Thymus (tissue), 11 donors: ENCODE measurements around the gene HVCN1. TPM values are rescaled to one million over a fixed set of nuclear protein-coding genes. Genes with fewer than 3 reads are reported as not detected.
"Not testable (repeated sequence)": the region's sequence is repeated elsewhere in the genome, so short reads cannot be mapped to it uniquely, and the experiment has no call there.

Source experiments
- DNase-seq, 9 donors: peaks; one replicate each; pipeline ENCODE4 v3.0.0-alpha.2; 2013; ENCODE audit warnings: low spot score in 9 of 9, low read depth in 6 of 9, missing footprints in 1 of 9
- H3K27ac ChIP-seq, 2 donors: one replicate each; pipeline ENCODE4 v1.5.1; 2013; ENCODE audit warnings: control low read depth in 1 of 2, low read depth in 1 of 2, low read length in 1 of 2, mild to moderate bottlenecking in 1 of 2, moderate library complexity in 1 of 2
- H3K27me3 ChIP-seq, 2 donors: one replicate each; pipeline ENCODE4 v1.5.1; 2013; ENCODE audit warnings: low read length in 1 of 2; ENCODE audit not compliant: control insufficient read depth in 2 of 2, insufficient read depth in 1 of 2
- H3K36me3 ChIP-seq, 2 donors: one replicate each; pipeline ENCODE4 v1.5.1; 2013; ENCODE audit warnings: low read length in 1 of 2, mild to moderate bottlenecking in 1 of 2, moderate library complexity in 1 of 2; ENCODE audit not compliant: control insufficient read depth in 2 of 2, insufficient read depth in 2 of 2
- H3K4me1 ChIP-seq, 2 donors: one replicate each; pipeline ENCODE4 v1.5.1; 2013; ENCODE audit warnings: low read length in 2 of 2; ENCODE audit not compliant: control insufficient read depth in 2 of 2, insufficient read depth in 2 of 2
- H3K4me3 ChIP-seq, 2 donors: one replicate each; pipeline ENCODE4 v1.5.1; 2013; ENCODE audit warnings: low read length in 2 of 2, control low read depth in 1 of 2, mild to moderate bottlenecking in 1 of 2
- H3K9me3 ChIP-seq, 2 donors: one replicate each; pipeline ENCODE4 v1.5.1; 2013; ENCODE audit warnings: low read length in 1 of 2, mild to moderate bottlenecking in 1 of 2; ENCODE audit not compliant: control insufficient read depth in 2 of 2, insufficient read depth in 1 of 2
- WGBS: extraction: QIAGEN DNeasy Blood & Tissue Kit; methylation state at CpG from one replicate; pipeline ENCODE4 v1.1.7; 2013; 5-methylcytosine and 5-hydroxymethylcytosine counted together
- polyA plus RNA-seq: library from polyadenylated mRNA; stranded (reverse); fragments of 200-250 nt; gene quantifications from one replicate; pipeline ENCODE4 v1.2.3, GENCODE V29; 2013
- total RNA-seq: library from RNA; stranded (reverse); fragments of 120-200 nt; gene quantifications from one replicate; pipeline ENCODE4 v1.2.4, GENCODE V29; 2013
- donor health status: healthy.

Gene HVCN1
- total and polyA plus RNA-seq, 2 donors, result 11.1 to 35.1 TPM

GRCh38 chr12:110726708-110727369, 37.9 kb upstream of the HVCN1 start:
- no peak for DNase-seq
- no peak overlapping the region for H3K4me3 ChIP-seq
- 96% methylated on average over 9 of the region's 9 CpGs for WGBS
- no peaks in the 10 kb centered on the region for H3K27me3 ChIP-seq
- no peaks in the 10 kb centered on the region for H3K9me3 ChIP-seq
- no peaks in the 10 kb centered on the region for H3K4me1 ChIP-seq
- H3K27ac ChIP-seq, result no peak overlapping the region
- H3K36me3 ChIP-seq, result peaks cover 53 to 94% of the 10 kb centered on the region in 2 donors

DNA sequence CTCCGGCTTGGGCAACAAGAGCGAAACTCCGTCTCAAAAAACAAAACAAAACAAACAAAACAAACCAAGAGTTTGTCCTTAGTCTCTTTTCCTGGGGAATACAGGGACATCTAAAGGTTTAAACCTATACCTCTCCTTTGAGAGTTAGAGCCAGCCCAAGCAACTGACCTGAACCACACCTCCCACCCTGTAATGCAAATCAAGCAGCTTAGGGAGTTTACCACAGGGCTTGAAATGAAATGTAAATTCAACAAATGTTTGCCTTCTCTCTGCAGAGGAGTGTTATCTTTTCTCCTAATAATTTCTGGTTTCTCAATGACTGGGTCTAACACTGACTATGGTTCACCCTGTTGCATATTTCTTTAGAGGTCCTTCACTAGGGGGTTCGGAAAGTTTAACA, 37.1 kb upstream of the HVCN1 start:
- Histone ChIP-seq H3K4me3 (no peak overlapping the region), H3K27me3 (no peaks in the 10 kb centered on the region), H3K27ac (no peak overlapping the region), H3K36me3 (peaks cover 54 to 96% of the 10 kb centered on the region in 2 donors), H3K4me1 (no peaks in the 10 kb centered on the region), H3K9me3 (no peaks in the 10 kb centered on the region)
- 98% methylated on average over 4 of the region's 4 CpGs for WGBS
- DNase-seq, result no peak

GRCh38 chr12:110725267-110725666, 36.4 kb upstream of the HVCN1 start:
- Histone ChIP-seq H3K4me1 (no peaks in the 10 kb centered on the region), H3K36me3 (peaks cover 57 to 96% of the 10 kb centered on the region in 2 donors)
- WGBS, result 97% methylated on average over 4 of the region's 4 CpGs

GRCh38 chr12:110722892-110723291, 34.0 kb upstream of the HVCN1 start:
- H3K4me3 ChIP-seq, DNase-seq, H3K27ac ChIP-seq, H3K9me3 ChIP-seq, H3K27me3 ChIP-seq, H3K4me1 ChIP-seq: not testable (repeated sequence)
- WGBS, result 96% methylated on average over 3 of the region's 3 CpGs
- H3K36me3 ChIP-seq, result peaks cover 50 to 99% of the 10 kb centered on the region in 2 donors

More at GRCh38 chr12:110725267-110725666, 36.4 kb upstream of the HVCN1 start:
- H3K27ac ChIP-seq, result no peak overlapping the region
- no peaks in the 10 kb centered on the region for H3K27me3 ChIP-seq
- DNase-seq, result no peak
- no peak overlapping the region for H3K4me3 ChIP-seq
- no peaks in the 10 kb centered on the region for H3K9me3 ChIP-seq

DNA sequence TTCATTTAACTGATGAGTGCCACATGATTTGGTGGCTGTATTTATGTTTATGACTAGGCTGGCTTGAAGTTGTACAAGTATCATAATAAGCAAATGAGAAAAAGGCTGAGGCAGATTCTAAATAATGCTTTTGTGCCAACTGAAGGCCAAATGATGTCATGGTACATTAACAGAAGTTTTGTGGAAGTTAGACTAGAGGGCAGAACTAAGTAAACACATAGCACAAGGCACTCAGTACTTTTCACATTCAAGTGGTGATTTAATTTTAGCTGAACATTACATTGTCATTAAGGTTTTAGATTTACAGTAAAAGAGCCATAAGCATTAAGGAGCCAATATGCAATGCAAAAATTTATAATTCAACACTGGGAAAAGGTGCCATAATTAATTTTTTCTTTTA, 32.7 kb upstream of the HVCN1 start:
- Histone ChIP-seq H3K27ac (no peak overlapping the region), H3K4me3 (no peak overlapping the region), H3K9me3 (no peaks in the 10 kb centered on the region), H3K36me3 (peaks cover 38 to 96% of the 10 kb centered on the region in 2 donors), H3K27me3 (no peaks in the 10 kb centered on the region), H3K4me1 (no peaks in the 10 kb centered on the region)
- DNase-seq, result no peak

- Histone ChIP-seq H3K27ac (no peak overlapping the region), H3K9me3 (no peaks in the 10 kb centered on the region), H3K4me1 (no peaks in the 10 kb centered on the region), H3K27me3 (no peaks in the 10 kb centered on the region), H3K36me3 (peaks cover 37 to 86% of the 10 kb centered on the region in 2 donors), H3K4me3 (no peak overlapping the region)
- DNase-seq, result no peak
Measured at GRCh38 chr12:110720516-110720915, 31.6 kb upstream of the HVCN1 start.

DNA sequence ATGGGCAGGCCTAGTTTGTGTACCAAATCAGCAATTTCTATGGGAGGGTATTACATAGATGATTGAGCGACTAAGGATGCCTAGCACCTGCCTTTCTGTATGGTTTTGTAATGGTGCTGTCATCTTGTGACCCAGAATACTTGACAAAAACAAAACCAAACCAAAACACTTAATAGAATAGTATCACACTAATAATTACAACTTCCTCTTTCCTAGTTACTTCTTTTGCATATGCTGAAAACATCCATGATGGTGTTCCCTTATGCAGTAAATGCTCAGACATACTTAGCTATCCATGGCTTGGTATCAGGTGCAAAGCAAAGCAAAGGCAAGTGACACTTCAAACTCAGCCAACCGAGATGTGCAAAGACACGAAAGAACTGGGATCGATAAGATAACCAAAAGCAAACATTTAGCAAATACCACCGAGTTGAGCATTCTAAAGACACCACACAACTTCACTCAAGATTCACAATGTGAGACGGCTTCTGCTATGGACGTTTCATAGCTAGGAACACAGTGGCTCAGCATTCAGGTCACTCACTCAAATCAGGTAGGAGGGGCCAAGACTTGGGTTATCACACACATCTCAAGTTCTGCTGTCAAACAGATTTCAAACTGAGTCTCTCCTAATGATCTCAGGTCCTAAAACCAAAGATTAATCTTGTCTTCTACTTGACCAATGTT, 29.4 kb upstream of the HVCN1 start:
- no peak for DNase-seq
- Histone ChIP-seq H3K9me3 (no peaks in the 10 kb centered on the region), H3K4me3 (no peak overlapping the region), H3K27ac (no peak overlapping the region), H3K27me3 (no peaks in the 10 kb centered on the region), H3K4me1 (no peaks in the 10 kb centered on the region), H3K36me3 (peaks cover 27 to 68% of the 10 kb centered on the region in 2 donors)
- WGBS, result 98% methylated on average over 7 of the region's 7 CpGs

DNA sequence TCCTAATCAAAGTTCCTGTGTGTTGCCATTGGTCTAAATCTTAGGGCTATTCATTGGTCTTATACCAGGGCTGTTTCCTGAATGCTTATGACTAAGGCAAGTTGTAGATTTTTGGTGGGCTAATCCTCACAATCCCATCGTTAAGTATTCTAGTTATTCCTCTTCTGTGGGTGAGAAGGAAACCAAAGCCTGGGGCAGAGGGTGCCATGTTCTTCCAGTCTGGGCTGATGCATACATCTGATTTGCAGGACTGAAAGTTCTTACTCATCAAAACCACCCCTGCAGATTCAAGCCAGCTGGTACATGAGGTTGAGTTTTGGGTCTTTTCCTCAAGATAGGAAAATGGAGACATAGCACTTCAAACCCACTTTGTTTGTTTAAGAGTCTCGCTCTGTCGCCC, 28.1 kb upstream of the HVCN1 start:
- H3K36me3 ChIP-seq, result peaks cover 22 to 57% of the 10 kb centered on the region in 2 donors
- 98% methylated on average over 3 of the region's 3 CpGs for WGBS
- H3K27ac ChIP-seq, result no peak overlapping the region
- H3K4me3 ChIP-seq, result no peak overlapping the region
- no peaks in the 10 kb centered on the region for H3K4me1 ChIP-seq
- no peaks in the 10 kb centered on the region for H3K27me3 ChIP-seq
- H3K9me3 ChIP-seq, result no peaks in the 10 kb centered on the region
- DNase-seq, result no peak

GRCh38 chr12:110708917-110709316, 20.0 kb upstream of the HVCN1 start:
- WGBS, result 98% methylated on average over 4 of the region's 4 CpGs

More at GRCh38 chr12:110708917-110709316, 20.0 kb upstream of the HVCN1 start:
- H3K36me3 ChIP-seq, result peaks cover 0 to 9% of the 10 kb centered on the region in 2 donors
- DNase-seq, result no peak
- no peaks in the 10 kb centered on the region for H3K27me3 ChIP-seq
- no peak overlapping the region for H3K4me3 ChIP-seq
- no peak overlapping the region for H3K27ac ChIP-seq
- no peaks in the 10 kb centered on the region for H3K4me1 ChIP-seq
- no peaks in the 10 kb centered on the region for H3K9me3 ChIP-seq
